ENCODE results near the gene CRIM1.

Gene CRIM1

DNA sequence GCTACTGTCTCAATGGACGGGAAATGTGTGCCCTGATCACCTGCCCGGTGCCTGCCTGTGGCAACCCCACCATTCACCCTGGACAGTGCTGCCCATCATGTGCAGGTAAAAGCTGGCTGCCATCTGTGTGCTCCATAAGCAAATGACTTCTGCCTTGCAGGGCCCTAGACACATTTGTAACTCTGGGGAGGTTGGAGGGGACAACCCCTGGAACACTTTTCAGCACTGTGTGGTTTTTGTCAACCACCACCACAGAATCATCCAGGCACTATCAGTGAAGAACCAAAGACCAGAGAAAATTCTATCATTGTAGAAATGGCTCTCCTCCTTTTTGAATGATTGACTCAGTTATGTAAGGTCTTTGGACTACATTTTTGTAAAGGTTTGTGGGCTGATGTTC is 158.1 kb downstream of the CRIM1 start:
- no peak for DNase-seq
- no peak overlapping the region for H3K4me3 ChIP-seq (ENCODE audit: low read depth, low read length)
- H3K27ac ChIP-seq: no peak overlapping the region
- H3K27me3 ChIP-seq (replicated peaks): no peaks in the 10 kb centered on the region
- in situ Hi-C loops (cut with HindIII; ENCODE audit: low pct_ligation_motif_present, low sequenced_read_pairs): no loop called here
- H3K36me3 ChIP-seq (replicated peaks): peaks cover 75% of the 10 kb centered on the region
- TF ChIP-seq, protein P1, sequence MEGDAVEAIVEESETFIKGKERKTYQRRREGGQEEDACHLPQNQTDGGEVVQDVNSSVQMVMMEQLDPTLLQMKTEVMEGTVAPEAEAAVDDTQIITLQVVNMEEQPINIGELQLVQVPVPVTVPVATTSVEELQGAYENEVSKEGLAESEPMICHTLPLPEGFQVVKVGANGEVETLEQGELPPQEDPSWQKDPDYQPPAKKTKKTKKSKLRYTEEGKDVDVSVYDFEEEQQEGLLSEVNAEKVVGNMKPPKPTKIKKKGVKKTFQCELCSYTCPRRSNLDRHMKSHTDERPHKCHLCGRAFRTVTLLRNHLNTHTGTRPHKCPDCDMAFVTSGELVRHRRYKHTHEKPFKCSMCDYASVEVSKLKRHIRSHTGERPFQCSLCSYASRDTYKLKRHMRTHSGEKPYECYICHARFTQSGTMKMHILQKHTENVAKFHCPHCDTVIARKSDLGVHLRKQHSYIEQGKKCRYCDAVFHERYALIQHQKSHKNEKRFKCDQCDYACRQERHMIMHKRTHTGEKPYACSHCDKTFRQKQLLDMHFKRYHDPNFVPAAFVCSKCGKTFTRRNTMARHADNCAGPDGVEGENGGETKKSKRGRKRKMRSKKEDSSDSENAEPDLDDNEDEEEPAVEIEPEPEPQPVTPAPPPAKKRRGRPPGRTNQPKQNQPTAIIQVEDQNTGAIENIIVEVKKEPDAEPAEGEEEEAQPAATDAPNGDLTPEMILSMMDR (IDR thresholded peaks at IDR 0.05; ENCODE audit: low read depth, low read length, missing control alignments): no peak

DNA sequence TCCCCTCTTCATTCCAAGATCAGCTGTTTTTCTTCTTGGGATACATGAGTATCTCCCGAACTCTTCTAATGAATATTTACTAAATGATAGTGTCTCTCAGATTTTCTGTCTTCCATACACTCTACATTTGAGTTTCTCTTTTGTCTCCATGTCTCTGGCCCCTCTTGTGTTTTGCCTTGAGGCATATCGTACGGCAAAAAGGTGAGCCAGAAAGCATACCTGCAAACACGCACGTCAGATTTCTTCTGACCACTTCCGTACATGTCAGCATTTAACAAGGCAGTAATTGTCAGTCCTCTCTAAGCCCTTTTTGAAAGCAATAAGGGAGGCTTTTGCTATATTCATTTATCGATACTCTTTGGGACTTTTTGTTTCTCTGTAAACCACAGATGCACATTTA is 160.0 kb downstream of the CRIM1 start:
- Histone ChIP-seq H3K4me3 (ENCODE audit: low read depth, low read length) (no peak overlapping the region), H3K36me3 (replicated peaks) (peaks cover 82% of the 10 kb centered on the region), H3K27me3 (replicated peaks) (no peaks in the 10 kb centered on the region), H3K27ac (peak overlapping the region; percentile 73)
- TF ChIP-seq, protein P1 (IDR thresholded peaks at IDR 0.05; ENCODE audit: low read depth, low read length, missing control alignments): no peak
- in situ Hi-C loops (cut with HindIII; ENCODE audit: low pct_ligation_motif_present, low sequenced_read_pairs): no loop called here
- no peak for DNase-seq

- TF ChIP-seq, protein P1 (IDR thresholded peaks at IDR 0.05; ENCODE audit: low read depth, low read length, missing control alignments): no peak
- peaks cover 90% of the 10 kb centered on the region for H3K36me3 ChIP-seq (replicated peaks)
- H3K27ac ChIP-seq: peak overlapping the region; percentile 73
- in situ Hi-C loops (cut with HindIII; ENCODE audit: low pct_ligation_motif_present, low sequenced_read_pairs): no loop called here
- H3K27me3 ChIP-seq (replicated peaks): no peaks in the 10 kb centered on the region
- no peak overlapping the region for H3K4me3 ChIP-seq (ENCODE audit: low read depth, low read length)
- peak; percentile 83 for DNase-seq
These were observed 160.7 kb downstream of the CRIM1 start for GRCh38 chr2:36516136-36516870.

DNA sequence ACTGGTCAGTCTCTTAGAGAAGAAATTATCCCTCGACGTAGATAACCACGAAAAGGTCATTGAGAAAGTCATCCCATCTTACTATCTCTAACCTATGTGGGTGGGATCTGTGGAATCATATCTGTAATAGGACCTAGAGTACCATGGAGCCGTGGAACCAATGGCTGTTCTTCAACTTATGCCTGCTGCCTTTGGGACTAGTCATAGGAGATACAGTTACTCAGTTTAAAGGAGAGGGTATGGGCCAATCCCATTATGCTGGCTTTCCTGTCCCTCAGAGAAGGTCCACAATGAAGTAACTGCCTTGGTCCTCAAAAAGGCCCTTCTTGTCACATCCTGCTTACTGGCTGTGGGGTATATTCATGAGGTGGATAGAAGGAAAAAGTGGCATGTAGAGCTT is 164.9 kb downstream of the CRIM1 start:
- no peak overlapping the region for H3K27ac ChIP-seq
- no peak overlapping the region for H3K4me3 ChIP-seq (ENCODE audit: low read depth, low read length)
- TF ChIP-seq, protein P1 (IDR thresholded peaks at IDR 0.05; ENCODE audit: low read depth, low read length, missing control alignments): no peak
- no peak for DNase-seq
- peaks cover 89% of the 10 kb centered on the region for H3K36me3 ChIP-seq (replicated peaks)
- in situ Hi-C loops (cut with HindIII; ENCODE audit: low pct_ligation_motif_present, low sequenced_read_pairs): no loop called here
- H3K27me3 ChIP-seq (replicated peaks): no peaks in the 10 kb centered on the region

- Histone ChIP-seq H3K27me3 (replicated peaks) (no peaks in the 10 kb centered on the region), H3K27ac (no peak overlapping the region)
- in situ Hi-C loops (cut with HindIII; ENCODE audit: low pct_ligation_motif_present, low sequenced_read_pairs): no loop called here
These were observed 167.6 kb downstream of the CRIM1 start for GRCh38 chr2:36523153-36523552.

More at GRCh38 chr2:36523153-36523552, 167.6 kb downstream of the CRIM1 start:
- Histone ChIP-seq H3K36me3 (replicated peaks) (peaks cover 71% of the 10 kb centered on the region), H3K4me3 (ENCODE audit: low read depth, low read length) (no peak overlapping the region)
- TF ChIP-seq, protein P1 (IDR thresholded peaks at IDR 0.05; ENCODE audit: low read depth, low read length, missing control alignments): no peak
- DNase-seq: no peak
